HG02678 (cell line): ENCODE measurements around the gene PPP6R3.
"Not testable (repeated sequence)": the region's sequence is repeated elsewhere in the genome, so short reads cannot be mapped to it uniquely, and the experiment has no call there.

Experiments
- ATAC-seq: cut with Tn5 transposase; IDR thresholded peaks from one replicate; pipeline ENCODE4 v1.9.1; 2021; ENCODE audit warnings: mild to moderate bottlenecking, moderate library complexity; ENCODE audit not compliant: unreplicated experiment

PPP6R3 gene

DNA sequence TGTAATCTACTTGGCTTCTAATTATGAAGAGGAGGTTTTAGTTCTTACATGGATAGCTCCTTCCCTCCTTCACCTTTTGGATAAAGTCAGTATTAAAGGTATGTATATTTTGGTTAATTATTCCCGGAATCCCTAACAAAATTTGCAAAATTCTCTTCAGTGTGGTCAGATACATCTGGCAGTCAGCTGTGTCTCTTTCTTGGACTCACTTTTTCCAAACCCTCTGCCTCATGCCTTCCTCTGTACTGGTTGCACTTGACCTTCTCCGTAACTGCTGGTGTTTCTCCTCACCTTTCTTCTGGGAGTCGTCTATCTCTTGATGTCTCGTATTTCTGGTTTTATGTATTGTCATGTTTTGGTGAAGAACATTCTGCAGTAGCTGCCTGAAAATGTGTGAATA, 62.5 kb downstream of the PPP6R3 start:
- ATAC-seq, result no peak

DNA sequence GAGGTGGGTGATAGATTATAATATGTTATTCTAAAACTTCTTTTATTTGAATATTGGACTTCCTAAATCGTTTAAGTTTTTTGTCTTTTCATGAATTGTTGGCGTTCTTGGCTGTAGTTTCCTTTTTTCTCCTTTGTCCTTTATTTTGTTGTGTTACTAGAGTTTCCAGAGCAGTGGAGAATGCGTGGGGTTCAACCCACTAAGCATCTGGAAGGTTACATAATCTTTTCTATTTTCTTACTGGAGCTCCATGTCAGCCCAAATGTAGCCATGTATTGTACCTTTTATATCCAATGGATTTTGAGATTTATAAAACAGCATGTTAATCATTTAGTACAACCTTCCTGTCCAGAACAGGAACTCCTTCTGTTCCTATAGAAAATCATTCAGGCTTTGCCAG, 63.2 kb downstream of the PPP6R3 start:
- ATAC-seq, result no peak

DNA sequence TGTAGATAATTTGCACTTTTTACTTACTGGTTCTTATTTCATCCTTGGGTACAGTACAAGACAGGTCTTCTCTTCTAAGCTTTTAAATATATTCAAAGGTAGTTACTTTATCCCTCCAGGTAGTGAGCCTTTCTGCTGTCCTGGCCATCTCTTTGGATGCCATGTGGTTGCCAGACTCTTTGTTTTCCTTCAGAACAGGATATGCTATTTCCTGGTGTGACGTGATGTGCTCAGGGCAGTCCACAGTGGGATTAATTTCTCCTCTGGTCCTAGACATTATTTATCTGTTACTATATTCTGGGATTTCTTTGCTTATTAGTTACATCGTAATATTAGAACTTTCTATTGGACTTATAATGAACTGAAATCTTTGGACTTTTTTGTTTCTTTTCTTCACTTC, 63.7 kb downstream of the PPP6R3 start:
- ATAC-seq, result no peak

DNA sequence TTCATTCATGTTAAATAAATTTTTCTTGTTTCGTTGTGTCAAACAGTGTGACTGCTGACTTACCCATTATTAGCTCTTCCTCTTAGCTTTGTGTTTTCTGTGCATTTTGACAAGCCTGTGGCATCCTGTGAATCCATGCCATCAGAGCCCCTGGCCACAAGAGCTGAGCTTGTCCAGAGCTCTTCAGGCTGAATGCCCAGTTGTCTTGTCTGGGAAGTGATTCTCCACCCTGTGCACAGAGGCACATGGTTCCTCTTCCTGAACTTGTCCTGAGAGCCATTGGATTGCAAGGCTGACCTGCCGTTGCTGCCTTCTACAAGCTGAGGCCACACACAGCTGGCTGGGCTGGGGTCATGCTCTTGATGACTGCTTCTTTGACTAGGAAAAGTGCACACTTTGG, 64.1 kb downstream of the PPP6R3 start:
- ATAC-seq, result no peak

DNA sequence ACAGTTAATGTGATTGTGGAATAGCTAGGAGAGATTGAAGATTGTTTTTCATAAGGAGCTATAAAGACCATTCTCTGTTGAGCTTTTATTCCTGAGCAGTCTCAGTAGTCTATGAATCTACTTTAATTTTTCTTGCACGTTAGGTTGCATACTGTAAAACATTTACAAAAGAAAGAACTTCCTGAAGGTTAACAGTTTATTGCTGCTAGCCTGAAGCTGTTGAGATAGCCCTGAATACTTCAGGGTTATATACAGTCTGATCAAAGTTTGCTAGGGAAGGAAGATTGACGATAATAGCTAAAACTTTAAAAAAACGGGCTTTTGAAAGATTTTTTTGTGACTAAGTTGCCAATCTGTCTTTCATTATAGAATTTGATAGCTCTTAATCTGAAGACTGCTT, 64.8 kb downstream of the PPP6R3 start:
- ATAC-seq, result no peak

DNA sequence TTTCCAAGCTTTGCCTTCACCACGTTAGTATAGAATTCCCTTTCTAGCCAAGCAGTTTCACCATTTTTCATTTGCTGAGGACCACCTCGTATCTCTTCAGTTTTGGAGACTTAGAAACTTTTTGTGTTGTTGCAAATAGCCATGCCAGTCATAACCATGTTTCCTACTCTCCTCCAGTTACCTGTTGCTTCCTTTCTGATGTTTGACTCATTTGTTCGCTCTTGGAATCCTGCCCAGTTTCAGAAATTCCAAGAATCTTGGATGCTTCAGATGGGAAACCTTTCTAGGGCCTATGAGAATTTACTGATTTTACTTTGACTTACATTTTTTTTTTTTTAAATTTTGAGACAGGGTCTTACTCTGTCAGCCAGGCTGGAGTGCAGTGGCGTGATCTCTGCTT, 65.4 kb downstream of the PPP6R3 start:
- ATAC-seq, result no peak

DNA sequence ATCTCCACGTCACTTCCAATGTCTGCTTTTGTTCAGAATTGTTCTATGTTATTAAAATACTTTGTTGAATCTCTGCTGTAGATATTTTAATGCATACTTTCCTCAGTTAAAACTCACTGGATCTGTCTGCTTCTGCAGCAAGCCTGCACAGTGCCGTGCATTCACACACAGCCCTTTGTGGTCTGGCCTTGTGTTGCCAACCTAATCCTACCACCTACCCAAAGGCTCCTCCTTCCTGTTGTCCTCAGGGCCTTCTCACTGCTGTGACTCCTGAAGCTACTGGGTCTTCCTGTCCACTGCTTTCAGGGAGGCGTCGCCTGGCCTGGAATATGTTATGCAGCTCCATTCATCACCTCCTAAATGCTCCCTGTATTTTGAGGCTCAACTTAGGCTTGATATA, 67.0 kb downstream of the PPP6R3 start:
- no peak for ATAC-seq

DNA sequence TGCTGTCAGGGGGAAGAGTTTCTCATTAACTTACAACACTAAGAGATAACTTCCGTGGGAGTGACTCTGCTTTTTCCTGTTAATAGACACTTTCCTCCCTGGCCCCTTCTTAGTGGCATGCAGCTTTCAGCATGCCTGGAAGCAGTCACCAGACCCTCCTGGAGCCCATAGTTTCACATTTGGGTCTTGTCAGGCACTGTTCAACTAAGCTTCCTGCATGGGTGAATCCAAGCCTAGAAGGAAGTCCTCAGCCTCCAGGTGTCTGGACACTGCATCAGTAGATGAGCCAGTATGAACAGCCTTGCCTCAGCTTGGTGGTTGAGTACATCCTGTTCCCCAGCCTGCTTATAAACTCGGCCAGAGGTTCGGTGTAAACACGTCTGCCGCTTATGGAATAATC, 68.1 kb downstream of the PPP6R3 start:
- ATAC-seq, result no peak

DNA sequence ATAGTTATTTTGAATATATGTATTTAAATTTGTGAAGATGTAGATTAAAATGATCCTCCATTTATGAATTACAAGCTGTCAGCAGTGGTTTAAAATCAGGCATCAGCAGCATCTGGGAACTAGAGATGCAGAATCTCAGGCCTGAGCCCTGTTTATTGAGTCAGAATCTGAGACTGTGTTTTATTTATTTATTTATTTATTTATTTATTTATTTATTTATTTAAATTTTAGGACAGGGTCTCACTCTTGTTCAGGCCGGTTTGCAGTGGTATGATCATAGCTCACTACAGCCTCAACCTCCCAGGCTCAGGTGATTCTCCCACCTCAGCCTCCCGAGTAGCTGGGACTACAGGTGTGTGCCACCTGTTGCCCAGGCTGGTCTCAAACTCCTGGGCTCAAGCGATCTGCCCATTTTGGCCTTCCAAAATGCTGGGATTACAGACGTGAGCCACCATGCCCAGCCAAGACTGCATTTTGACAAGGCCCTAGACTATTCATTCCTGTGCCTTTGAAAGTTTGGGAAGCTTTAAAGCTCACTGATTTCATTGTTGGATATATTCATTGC, 70.7 kb downstream of the PPP6R3 start:
- no peak for ATAC-seq

DNA sequence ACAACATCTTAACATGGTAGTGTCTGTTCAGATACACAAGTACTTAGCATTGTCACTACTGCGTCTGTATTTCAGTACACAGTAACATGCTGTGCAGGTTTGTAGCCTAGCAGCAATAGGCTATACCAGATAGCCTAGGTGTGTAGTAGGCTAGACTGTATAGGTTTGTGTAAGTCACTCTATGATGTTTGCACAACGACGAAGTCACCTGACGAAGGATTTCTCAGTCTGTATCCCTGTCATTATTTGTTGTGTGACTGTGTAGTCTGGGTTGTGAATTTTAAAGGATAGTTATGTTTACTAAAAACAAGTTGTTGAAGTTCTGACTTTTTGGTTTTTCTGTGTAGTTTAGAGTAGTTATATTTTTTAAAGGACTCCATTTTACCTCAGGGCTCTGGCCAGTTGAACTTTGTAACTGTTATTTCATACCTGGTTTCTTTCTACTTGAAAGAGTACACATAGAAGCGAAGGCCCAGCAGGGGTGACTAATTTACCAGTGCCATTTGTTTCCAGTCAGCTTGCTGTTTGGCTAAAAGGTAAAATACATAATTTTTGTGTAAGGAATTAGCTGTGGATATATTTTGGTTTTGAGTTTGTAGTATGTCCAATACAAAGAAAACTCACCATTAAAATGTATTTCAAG, 72.3 kb downstream of the PPP6R3 start:
- ATAC-seq, result no peak

DNA sequence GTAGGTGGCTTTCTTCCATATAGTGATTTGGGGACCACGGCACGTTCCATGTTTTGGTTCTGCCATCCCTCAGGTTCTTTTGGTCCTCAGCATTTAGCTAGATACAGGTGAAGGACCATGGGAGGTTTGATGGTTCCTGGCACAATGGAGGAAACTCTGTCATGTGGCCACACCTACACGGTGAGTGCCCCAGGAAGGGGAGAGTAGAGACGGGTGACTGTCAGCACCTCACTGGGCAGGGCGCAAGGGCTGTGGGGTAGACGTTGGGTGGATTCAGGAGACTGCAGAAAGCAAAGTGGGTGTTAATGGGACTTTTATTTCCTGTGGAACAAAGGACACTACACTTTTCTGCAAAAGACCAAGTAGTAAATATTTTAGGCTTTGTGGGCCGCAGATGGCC, 73.4 kb downstream of the PPP6R3 start:
- no peak for ATAC-seq

DNA sequence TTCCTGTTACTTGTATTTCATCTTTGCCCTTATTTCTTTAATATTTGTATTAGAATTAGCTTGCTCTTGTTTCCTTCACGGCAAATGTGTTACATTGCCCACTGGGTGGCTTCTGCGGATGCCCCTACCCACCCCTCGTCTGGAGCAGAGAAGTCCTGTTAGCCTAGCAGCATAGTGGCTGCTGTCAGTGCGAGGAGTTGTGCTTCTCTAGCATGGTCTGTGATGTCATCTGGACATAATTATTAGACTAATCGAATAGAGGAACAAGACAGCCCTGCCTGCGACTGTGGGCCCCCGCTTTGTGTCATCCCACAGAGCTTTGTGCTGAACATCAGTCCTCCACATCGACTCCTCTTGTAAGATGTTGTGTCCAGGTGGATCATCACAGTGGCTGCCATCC, 74.5 kb downstream of the PPP6R3 start:
- no peak for ATAC-seq

DNA sequence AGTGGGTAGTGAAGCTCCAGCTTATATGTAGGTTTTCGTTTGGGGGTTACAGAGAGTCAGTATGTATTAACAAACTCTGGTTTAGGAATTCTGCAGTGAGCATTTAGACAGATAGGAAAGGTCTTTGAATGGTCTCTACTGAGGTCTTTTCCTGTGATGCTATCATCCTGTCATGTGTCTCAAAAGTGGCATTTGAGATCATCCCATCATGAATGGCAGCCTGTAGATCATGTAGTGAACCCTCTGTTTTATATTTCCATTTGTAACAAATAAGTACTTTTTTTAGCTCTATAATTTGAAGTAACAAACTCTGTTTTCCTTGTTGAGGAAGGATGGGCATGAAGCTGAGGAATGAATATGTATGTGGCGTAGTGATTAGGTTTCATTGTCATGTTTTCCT, 76.2 kb downstream of the PPP6R3 start:
- no peak for ATAC-seq

DNA sequence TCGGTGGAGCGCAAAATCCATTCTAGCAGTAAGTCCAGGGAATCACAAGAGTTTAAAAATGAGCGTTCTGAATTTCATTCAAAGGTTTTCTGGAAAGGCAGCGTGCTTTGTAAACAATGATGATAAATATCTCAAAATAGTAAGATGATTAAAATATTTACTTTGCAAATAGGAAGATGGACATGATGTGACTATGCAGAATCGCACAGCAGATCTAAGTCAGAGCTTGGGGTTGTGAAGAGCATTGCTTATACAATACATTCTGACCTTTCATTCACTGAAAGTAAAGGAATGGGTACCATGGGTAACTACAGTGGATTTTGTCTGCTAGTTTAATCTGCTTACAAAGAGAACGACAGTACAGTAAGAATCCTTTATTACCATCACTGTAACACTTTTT, 77.5 kb downstream of the PPP6R3 start:
- ATAC-seq, result no peak

DNA sequence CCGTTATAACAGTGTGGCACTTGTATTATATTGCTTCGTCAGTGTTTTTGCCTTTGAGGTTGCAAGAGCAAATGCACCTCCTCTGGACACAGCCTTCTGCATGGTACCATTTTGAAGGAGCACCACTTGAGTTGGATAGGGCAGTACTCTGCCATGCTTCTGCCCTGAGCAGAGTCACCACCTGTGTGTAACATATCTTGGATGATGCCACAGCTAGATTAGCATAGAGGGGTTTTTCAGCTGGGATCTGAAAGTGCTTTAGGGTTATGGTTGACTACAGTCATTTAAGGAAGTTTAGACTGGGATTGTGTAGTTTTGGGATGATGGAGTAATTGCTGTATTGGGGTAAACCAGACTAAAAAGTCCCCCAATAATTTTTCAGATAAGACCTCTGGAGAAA, 78.8 kb downstream of the PPP6R3 start:
- no peak for ATAC-seq

DNA sequence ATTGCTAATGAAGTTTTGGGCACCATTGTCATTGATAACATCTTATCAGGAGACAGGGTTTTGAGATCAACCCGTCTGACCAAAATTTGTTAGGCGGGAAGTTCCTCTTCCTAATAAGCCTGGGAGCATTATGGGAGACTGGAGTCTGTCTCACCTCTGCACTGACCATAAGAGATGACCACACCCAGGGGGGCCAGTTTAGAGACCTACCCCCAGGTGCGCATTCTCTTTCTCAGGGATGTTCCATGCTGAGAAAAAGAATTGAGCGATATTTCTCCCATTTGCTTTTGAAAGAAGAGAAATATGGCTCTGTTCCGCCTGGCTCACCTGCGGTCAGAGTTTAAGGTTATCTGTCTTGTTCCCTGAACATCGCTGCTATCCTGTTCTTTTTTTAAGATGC, 80.0 kb downstream of the PPP6R3 start:
- not testable (repeated sequence) for ATAC-seq

DNA sequence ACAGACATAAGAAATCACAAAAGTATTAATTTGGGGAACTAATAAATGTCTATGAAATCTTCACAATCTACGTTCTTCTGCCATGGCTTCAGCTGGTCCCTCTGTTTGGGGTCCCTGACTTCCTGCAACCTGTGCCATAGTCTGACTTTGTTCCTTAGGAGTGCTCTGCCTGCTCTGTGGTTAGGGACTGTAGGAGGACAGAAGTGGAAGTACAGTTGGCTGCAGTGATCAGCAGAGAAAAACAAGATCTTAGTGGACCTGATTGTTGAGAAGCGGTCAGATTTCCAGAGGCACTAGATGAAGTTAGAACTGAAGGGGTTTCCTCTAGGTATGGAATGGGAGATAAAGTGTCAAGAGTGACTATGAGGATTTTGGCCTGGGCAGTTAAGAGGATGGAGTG, 80.6 kb downstream of the PPP6R3 start:
- ATAC-seq, result no peak

DNA sequence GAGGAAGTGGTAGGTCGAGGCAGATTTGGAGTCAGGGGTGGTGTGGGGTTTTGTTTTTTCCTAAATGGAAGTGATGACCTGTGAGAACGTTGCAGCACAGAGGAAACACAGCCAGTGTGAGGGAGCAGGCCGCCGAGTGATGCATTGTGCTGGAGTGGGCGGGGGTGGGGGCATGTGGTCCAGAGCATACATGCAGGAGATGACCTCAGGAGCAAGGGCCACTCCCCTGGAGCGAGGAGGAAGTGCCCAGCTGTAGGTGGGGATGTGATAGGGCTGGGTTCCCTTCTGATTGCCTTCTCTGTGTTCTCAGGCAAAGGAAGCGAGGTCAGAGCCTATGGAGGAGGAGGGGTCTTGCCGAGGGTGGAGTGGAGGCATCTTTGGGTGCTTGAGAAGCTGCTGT, 81.4 kb downstream of the PPP6R3 start:
- no peak for ATAC-seq

DNA sequence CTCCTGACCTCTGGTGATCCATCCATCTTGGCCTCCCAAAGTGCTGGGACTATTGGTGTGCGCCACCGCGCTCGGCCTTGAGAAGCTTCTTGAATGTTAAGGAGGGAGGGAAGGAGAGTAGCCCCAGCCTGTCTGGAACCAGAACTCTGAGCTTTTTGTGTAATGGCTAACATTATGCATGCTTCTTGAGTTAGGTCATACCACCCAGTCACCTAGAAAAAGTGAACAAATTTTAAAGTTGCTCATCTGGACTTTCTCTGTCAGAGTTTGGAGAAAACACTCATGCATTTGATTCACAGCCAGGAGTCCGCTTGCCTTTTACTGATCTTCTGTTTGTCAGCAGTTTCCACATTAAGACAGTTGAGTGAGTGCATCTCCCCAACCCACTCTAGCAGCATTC, 82.1 kb downstream of the PPP6R3 start:
- ATAC-seq, result no peak

DNA sequence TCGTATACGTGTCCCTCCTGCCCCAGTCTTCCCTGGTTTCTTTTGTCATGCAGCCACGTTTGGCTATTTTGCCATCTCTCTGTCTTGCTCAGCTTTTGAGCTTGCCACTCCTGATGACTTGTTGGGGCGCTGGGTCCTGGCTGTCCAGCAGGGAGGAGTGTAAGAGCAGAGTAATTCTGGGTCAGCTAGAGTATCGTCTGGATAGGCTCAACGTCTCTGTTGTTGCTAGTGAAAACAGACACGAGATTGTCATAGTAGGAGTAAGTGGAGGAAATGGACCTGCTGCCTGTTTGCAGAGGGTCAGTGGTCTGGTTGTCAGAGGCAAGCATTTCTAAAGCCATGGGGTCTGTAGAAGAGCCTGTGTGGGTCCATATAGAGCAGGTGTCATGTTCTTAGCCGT, 83.0 kb downstream of the PPP6R3 start:
- no peak for ATAC-seq

DNA sequence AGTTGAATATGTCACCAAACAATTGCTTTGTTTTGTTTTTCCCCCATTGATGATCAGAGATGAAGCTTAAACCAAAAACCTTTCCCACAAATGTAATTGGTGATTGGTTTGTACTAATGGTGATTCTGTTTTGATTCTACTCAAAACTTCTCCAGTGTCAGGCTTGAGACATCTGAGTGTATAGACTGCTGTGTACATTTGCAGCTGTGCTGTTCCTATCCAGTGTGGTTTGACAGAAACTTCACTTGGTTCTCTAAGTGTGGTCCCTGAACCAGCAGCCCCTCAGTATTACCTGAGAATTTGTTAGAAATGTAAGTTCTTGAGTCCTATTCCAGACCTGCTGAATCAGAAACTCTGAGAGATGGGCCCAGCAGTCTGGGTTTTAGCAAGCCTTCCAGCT, 84.8 kb downstream of the PPP6R3 start:
- no peak for ATAC-seq

DNA sequence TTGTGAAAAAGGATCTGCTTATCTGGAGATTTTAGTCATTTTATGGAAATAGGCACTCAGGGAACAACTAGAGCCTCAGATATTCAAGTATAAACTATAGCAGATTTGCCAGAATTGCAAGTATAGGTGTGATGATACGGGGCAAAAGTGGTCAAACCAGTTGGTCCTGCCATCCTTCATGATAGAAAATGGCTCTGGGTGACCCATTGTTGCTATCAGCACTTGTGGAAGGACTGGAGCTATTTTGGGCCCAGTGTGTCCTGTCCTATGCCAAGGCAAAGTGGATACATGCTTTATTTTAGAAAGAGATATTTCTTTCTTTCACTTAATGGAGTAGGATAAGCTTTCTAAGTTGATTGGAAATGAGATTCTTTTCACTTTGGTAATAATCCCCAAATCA, 85.2 kb downstream of the PPP6R3 start:
- no peak for ATAC-seq

DNA sequence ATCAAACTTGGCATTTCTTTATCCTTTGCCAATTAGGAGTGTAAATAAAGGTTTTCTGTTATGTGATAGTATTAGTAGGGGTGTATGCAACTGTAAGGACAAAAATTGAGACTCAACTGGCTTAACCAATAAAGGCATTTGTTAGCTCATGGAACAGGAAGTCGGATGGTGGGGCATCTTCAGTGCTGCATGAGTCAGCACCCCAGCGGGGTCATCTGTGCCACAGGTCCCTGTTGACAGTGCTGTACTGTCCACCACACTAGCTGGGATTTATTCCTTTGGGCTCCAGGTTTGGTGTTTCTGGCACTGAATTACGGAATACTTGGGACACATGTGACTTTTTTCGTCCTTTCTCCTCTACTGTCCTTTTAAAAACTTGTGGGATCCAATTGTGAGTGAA, 86.0 kb downstream of the PPP6R3 start:
- no peak for ATAC-seq
